Hepatocyte (in vitro differentiated cells): ENCODE measurements around the gene PLXNA2. TPM values are rescaled to one million over a fixed set of nuclear protein-coding genes. Genes with fewer than 3 reads are reported as not detected.

Source experiments
- DNase-seq: peaks from one replicate; pipeline ENCODE4 v3.0.0-alpha.2; 2016; ENCODE audit warnings: low spot score
- H2AFZ ChIP-seq: fragments of 200-600 bp; sonication (generic); 2 replicates; pipeline ENCODE4 v1.6.0; 2016; ENCODE audit warnings: antibody characterized with exemption, mild to moderate bottlenecking
- H3K27ac ChIP-seq: fragments of 200-600 bp; sonication (generic); 2 replicates; pipeline ENCODE4 v1.5.1; 2016; ENCODE audit warnings: mild to moderate bottlenecking
- H3K27me3 ChIP-seq: fragments of 200-600 bp; sonication (generic); 2 replicates; pipeline ENCODE4 v1.6.1; 2016
- H3K36me3 ChIP-seq: fragments of 200-600 bp; sonication (generic); replicated peaks from 2 replicates; pipeline ENCODE4 v1.5.1; 2016; ENCODE audit warnings: low read depth; ENCODE audit not compliant: insufficient read depth
- H3K4me1 ChIP-seq: fragments of 200-600 bp; sonication (generic); 2 replicates; pipeline ENCODE4 v1.5.1; 2016; ENCODE audit warnings: mild to moderate bottlenecking, moderate library complexity; ENCODE audit not compliant: insufficient read depth
- H3K4me2 ChIP-seq: fragments of 200-600 bp; sonication (generic); 2 replicates; pipeline ENCODE4 v1.6.0; 2016
- H3K4me3 ChIP-seq: fragments of 200-600 bp; sonication (generic); 2 replicates; pipeline ENCODE4 v1.5.1; 2016; ENCODE audit warnings: mild to moderate bottlenecking
- H3K79me2 ChIP-seq: fragments of 200-600 bp; sonication (generic); 2 replicates; pipeline ENCODE4 v1.6.0; 2017; ENCODE audit warnings: mild to moderate bottlenecking
- H3K9me2 ChIP-seq: fragments of 200-600 bp; sonication (generic); replicated peaks from 2 replicates; pipeline ENCODE4 v1.6.0; 2017; ENCODE audit warnings: mild to moderate bottlenecking; ENCODE audit not compliant: insufficient read depth
- H3K9me3 ChIP-seq: fragments of 200-600 bp; sonication (generic); 2 replicates; pipeline ENCODE4 v1.5.1; 2016; ENCODE audit warnings: low read depth, mild to moderate bottlenecking
- H4K20me1 ChIP-seq: fragments of 200-600 bp; sonication (generic); 2 replicates; pipeline ENCODE4 v1.6.0; 2016; ENCODE audit warnings: mild to moderate bottlenecking; ENCODE audit not compliant: insufficient read depth, poor library complexity, severe bottlenecking
- EZH2 ChIP-seq: fragments of 200-600 bp; sonication (generic); IDR thresholded peaks from 2 replicates; pipeline ENCODE4 v1.6.1; 2016; ENCODE audit warnings: antibody characterized with exemption, mild to moderate bottlenecking, borderline replicate concordance
- EZH2phosphoT487 ChIP-seq: fragments of 200-600 bp; sonication (generic); IDR thresholded peaks from one replicate; pipeline ENCODE4 v1.6.1; 2018; ENCODE audit warnings: antibody characterized with exemption, mild to moderate bottlenecking, low read depth, moderate library complexity; ENCODE audit not compliant: unreplicated experiment, severe bottlenecking
- WGBS: methylation state at CpG from one replicate; pipeline ENCODE4 v1.1.6; 2016; ENCODE audit warnings: low lambda C conversion rate; ENCODE audit errors: missing lambda C conversion rate; 5-methylcytosine and 5-hydroxymethylcytosine counted together
- polyA plus RNA-seq: library from polyadenylated mRNA; unstranded; fragments of >200 nt; fragmentation: Nextera tagmentation; extraction: Ambion mirVana; gene quantifications from 2 replicates; pipeline ENCODE4 v1.2.1, GENCODE V29; 2016
- total RNA-seq: library from RNA; depleted of rRNA; stranded (reverse); fragments of >200 nt; gene quantifications from 2 replicates; pipeline ENCODE4 v1.2.3, GENCODE V29; 2014
- TF ChIP-seq, protein P1 (sequence below): fragments of 200-600 bp; sonication (generic); IDR thresholded peaks from 2 replicates; pipeline ENCODE4 v1.5.1; 2016; ENCODE audit warnings: antibody characterized with exemption, mild to moderate bottlenecking; ENCODE audit not compliant: poor library complexity

The PLXNA2 gene
- total and polyA plus RNA-seq, 2 experiments from 2014 or later: 9.8 to 13.1 TPM

DNA sequence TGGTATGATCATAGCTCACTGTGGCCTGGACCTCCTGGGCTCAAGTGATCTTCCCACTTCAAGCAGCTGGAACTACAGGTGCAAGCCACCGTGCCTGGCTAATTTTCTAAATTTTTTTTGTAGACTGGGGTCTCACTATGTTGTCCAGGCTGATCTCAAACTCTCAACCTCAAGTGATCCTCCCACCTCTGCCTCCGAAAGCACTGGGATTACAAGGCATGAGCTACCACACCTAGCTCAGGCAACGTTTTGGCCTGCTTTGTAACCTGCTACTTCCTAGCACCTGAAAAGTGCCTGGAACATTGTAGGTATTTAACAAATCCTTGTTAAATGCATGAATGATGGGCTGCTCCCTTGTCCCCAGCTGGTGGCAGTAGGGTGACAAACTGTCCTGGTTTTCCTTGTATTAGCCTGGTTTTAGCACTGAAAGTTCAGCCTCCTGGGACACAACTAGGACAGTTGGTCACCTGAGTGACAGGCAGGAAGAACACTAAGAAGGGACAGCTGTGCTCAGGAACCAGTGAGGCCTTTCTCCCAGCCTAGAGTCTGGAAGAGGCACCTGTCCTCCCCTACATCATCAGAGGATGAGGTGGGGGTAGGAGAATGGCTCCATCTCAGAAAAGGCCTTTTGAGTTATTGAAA, 244.8 kb downstream of the PLXNA2 start:
- H3K4me2 ChIP-seq: no peak overlapping the region
- TF ChIP-seq EZH2 (no peak), EZH2phosphoT487 (no peak)
- TF ChIP-seq, protein P1, sequence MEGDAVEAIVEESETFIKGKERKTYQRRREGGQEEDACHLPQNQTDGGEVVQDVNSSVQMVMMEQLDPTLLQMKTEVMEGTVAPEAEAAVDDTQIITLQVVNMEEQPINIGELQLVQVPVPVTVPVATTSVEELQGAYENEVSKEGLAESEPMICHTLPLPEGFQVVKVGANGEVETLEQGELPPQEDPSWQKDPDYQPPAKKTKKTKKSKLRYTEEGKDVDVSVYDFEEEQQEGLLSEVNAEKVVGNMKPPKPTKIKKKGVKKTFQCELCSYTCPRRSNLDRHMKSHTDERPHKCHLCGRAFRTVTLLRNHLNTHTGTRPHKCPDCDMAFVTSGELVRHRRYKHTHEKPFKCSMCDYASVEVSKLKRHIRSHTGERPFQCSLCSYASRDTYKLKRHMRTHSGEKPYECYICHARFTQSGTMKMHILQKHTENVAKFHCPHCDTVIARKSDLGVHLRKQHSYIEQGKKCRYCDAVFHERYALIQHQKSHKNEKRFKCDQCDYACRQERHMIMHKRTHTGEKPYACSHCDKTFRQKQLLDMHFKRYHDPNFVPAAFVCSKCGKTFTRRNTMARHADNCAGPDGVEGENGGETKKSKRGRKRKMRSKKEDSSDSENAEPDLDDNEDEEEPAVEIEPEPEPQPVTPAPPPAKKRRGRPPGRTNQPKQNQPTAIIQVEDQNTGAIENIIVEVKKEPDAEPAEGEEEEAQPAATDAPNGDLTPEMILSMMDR: no peak
- no peaks in the 10 kb centered on the region for H3K9me3 ChIP-seq
- H3K79me2 ChIP-seq: no peaks in the 10 kb centered on the region
- 81% methylated on average over 3 of the region's 3 CpGs for WGBS
- no peak for DNase-seq
- no peaks in the 10 kb centered on the region for H3K36me3 ChIP-seq
- no peak overlapping the region for H2AFZ ChIP-seq
- no peaks in the 10 kb centered on the region for H3K4me1 ChIP-seq
- no peak overlapping the region for H3K4me3 ChIP-seq
- H4K20me1 ChIP-seq: no peaks in the 10 kb centered on the region
- H3K27ac ChIP-seq: no peak overlapping the region
- H3K9me2 ChIP-seq: no peaks in the 10 kb centered on the region
- H3K27me3 ChIP-seq: peaks cover 2% of the 10 kb centered on the region

GRCh38 chr1:207998691-207999090, 245.5 kb downstream of the PLXNA2 start:
- H3K27me3 ChIP-seq: peaks cover 5% of the 10 kb centered on the region
- no peak overlapping the region for H3K4me2 ChIP-seq
- H3K36me3 ChIP-seq: no peaks in the 10 kb centered on the region
- no peaks in the 10 kb centered on the region for H3K4me1 ChIP-seq
- H3K9me2 ChIP-seq: no peaks in the 10 kb centered on the region
- H3K79me2 ChIP-seq: no peaks in the 10 kb centered on the region
- no peaks in the 10 kb centered on the region for H3K9me3 ChIP-seq
- no peak for DNase-seq
- no peak overlapping the region for H3K27ac ChIP-seq
- no peak overlapping the region for H2AFZ ChIP-seq
- H4K20me1 ChIP-seq: no peaks in the 10 kb centered on the region
- H3K4me3 ChIP-seq: no peak overlapping the region
- 78% methylated on average over 2 of the region's 2 CpGs for WGBS
- TF ChIP-seq EZH2phosphoT487 (no peak), EZH2 (no peak)
- TF ChIP-seq, protein P1: no peak

- Histone ChIP-seq H3K9me2 (no peaks in the 10 kb centered on the region), H2AFZ (no peak overlapping the region), H3K9me3 (no peaks in the 10 kb centered on the region), H4K20me1 (no peaks in the 10 kb centered on the region), H3K4me1 (no peaks in the 10 kb centered on the region), H3K36me3 (no peaks in the 10 kb centered on the region), H3K79me2 (no peaks in the 10 kb centered on the region), H3K4me3 (no peak overlapping the region), H3K27me3 (peaks cover 5% of the 10 kb centered on the region), H3K4me2 (no peak overlapping the region), H3K27ac (no peak overlapping the region)
- TF ChIP-seq EZH2: no peak
- TF ChIP-seq, protein P1: peak; percentile 81
- WGBS: 52% methylated on average over 9 of the region's 9 CpGs
- peak; percentile 88 for DNase-seq
Observed at GRCh38 chr1:207997486-207998268, 246.5 kb downstream of the PLXNA2 start.
